ENCODE data around the gene ASB2. TPM values are rescaled to one million over a fixed set of nuclear protein-coding genes. Genes with fewer than 3 reads are reported as not detected.

The ASB2 gene
- total RNA-seq, 1 experiment from 2014 or later = 0.35 TPM

GRCh38 chr14:94018308-94018707, 41.9 kb upstream of the ASB2 start:
- no CpG with 5 or more reads among the region's 8 CpGs for WGBS (ENCODE audit: extremely low coverage, insufficient read length, low lambda C conversion rate)
- H3K4ac ChIP-seq (ENCODE audit: low read depth, low read length) = no peak overlapping the region
- no peaks in the 10 kb centered on the region for H3K79me2 ChIP-seq (ENCODE audit: insufficient read depth, low read length)
- H2AFZ ChIP-seq (ENCODE audit: low read length) = no peak overlapping the region
- H3K79me1 ChIP-seq (ENCODE audit: insufficient read depth, low read depth, low read length, poor library complexity, severe bottlenecking) = no peaks in the 10 kb centered on the region
- H2BK5ac ChIP-seq (ENCODE audit: insufficient read length, low read length) = no peak overlapping the region
- H3K23me2 ChIP-seq (ENCODE audit: insufficient read length, low read depth, low read length, poor library complexity, severe bottlenecking) = no peaks in the 10 kb centered on the region
- no peaks in the 10 kb centered on the region for H3K9me3 ChIP-seq (ENCODE audit: control insufficient read depth, low read depth, low read length)
- no peak overlapping the region for H3K56ac ChIP-seq (ENCODE audit: insufficient read length, low read depth, low read length)
- DNase-seq = no peak
- H2AK5ac ChIP-seq (ENCODE audit: insufficient read length, low read length) = no peak overlapping the region
- H2BK15ac ChIP-seq (ENCODE audit: low read depth, low read length) = no peak overlapping the region
- no peak overlapping the region for H3K14ac ChIP-seq (ENCODE audit: insufficient read depth, low read length)
- H4K91ac ChIP-seq (ENCODE audit: insufficient read length, low read depth, low read length) = no peak overlapping the region
- H2BK120ac ChIP-seq (ENCODE audit: low read depth, low read length, poor library complexity, severe bottlenecking) = no peak overlapping the region
- Mint-ChIP-seq H3K27ac (no peak overlapping the region), H3K4me3 (no peak overlapping the region), H3K4me1 (peaks cover 21 to 40% of the 10 kb centered on the region in 2 experiments), H3K27me3 (ENCODE audit: low read depth) (peaks cover 18% of the 10 kb centered on the region), H3K9me3 (no peaks in the 10 kb centered on the region; a peak in 1 of 5 replicates), H3K36me3 (ENCODE audit: insufficient read depth in 1 of 3, low read depth in 3 of 3) (no peaks in the 10 kb centered on the region)
- no peak overlapping the region for H3T11ph ChIP-seq (ENCODE audit: low read length)
- no peak overlapping the region for H3K18ac ChIP-seq (ENCODE audit: insufficient read length, low read depth, low read length)
- H2BK12ac ChIP-seq (ENCODE audit: insufficient read length, low read depth, low read length) = no peak overlapping the region
- H3K4me1 ChIP-seq (ENCODE audit: insufficient read depth, low read length) = no peaks in the 10 kb centered on the region; the same call in 1 of the 2 replicates
- no peak overlapping the region for H3K23ac ChIP-seq (ENCODE audit: insufficient read length, low read depth, low read length)
- H3K27me3 ChIP-seq (ENCODE audit: insufficient read depth, low read length) = no peaks in the 10 kb centered on the region
- no peaks in the 10 kb centered on the region for H4K20me1 ChIP-seq (ENCODE audit: control insufficient read depth, insufficient read depth, insufficient read length)
- no peak for TF ChIP-seq CTCF (conservative IDR thresholded peaks at IDR 0.05)
- H3K27ac ChIP-seq (ENCODE audit: insufficient read length, low read depth, low read length) = no peak overlapping the region
- no peak overlapping the region for H2BK20ac ChIP-seq (ENCODE audit: low read depth, low read length, poor library complexity, severe bottlenecking)
- no peak overlapping the region for H4K8ac ChIP-seq (replicated peaks; ENCODE audit: insufficient read length, low read depth, low read length)
- H3K9ac ChIP-seq (ENCODE audit: extremely low read depth, insufficient read length, low read length) = no peak overlapping the region
- H3K4me2 ChIP-seq (ENCODE audit: insufficient read depth, insufficient read length, low read length) = no peak overlapping the region
- H4K5ac ChIP-seq (ENCODE audit: insufficient read length, low read depth, low read length) = no peak overlapping the region
